HepG2 (cell line): ENCODE data around the gene SDCCAG8. TPM values are rescaled to one million over a fixed set of nuclear protein-coding genes. Genes with fewer than 3 reads are reported as not detected.

Experiments
- ATAC-seq: fragments of 200-7000 bp; cut with Tn5 transposase; 3 replicates; pipeline ENCODE4 v1.9.1; 2020; ENCODE audit warnings: mild to moderate bottlenecking, moderate library complexity
- BruUV-seq: library from RNA; stranded (reverse); fragments of 400-500 nt; replicated peaks from 2 replicates; lab custom pipeline; 2021; lab: Mats Ljungman, UMichigan
- CTCF ChIA-PET: fragments of 300-600 bp; formaldehyde crosslinking; extraction: SDS; loops from one replicate; lab custom pipeline; 2021; ENCODE audit warnings: low total read pairs, inconsistent platforms, low intra/inter-chr PET ratio; lab: Yijun Ruan, JAX
- POLR2A ChIA-PET: fragments of 350-600 bp; sonication (Branson Sonifier 250); formaldehyde crosslinking; loops from one replicate; lab custom pipeline; 2020; ENCODE audit warnings: antibody characterized with exemption, inconsistent platforms; lab: Yijun Ruan, JAX
- DNase-seq: peaks from one replicate; pipeline ENCODE4 v3.0.0-alpha.2; 2015; ENCODE audit warnings: low spot score
- FAIRE-seq: peaks from 3 replicates; lab custom pipeline; 2011; peaks lifted over from hg19 to GRCh38; lab: Jason Lieb, UNC
- H2AFZ ChIP-seq: one replicate; pipeline ENCODE4 v1.6.1; 2011; ENCODE audit warnings: low read length, inconsistent platforms
- H3K27ac ChIP-seq: fragments of 300-600 bp; 3 replicates; pipeline ENCODE4 v1.8.0; 2011; ENCODE audit warnings: mixed run types, mild to moderate bottlenecking, mixed read lengths, low read length, inconsistent platforms; ENCODE audit not compliant: insufficient read depth; ENCODE audit errors: extremely low read length
- H3K27me3 ChIP-seq, 2 experiments: fragments of 200-600 bp in 1 of 2; 2 replicates in 1 of 2; 3 replicates in 1 of 2; pipeline versions ENCODE4 v1.6.0 to v1.8.0; 2011; ENCODE audit warnings: low read length in 2 of 2, mild to moderate bottlenecking in 2 of 2, moderate library complexity in 2 of 2, inconsistent platforms in 1 of 2; ENCODE audit not compliant: insufficient read depth in 2 of 2, control insufficient read depth in 1 of 2
- H3K36me3 ChIP-seq, 2 experiments: fragments of 200-600 bp in 1 of 2; replicated peaks in 1 of 2; 2 replicates in 1 of 2; 3 replicates in 1 of 2; pipeline versions ENCODE4 v1.5.1 to v1.8.0; 2011; ENCODE audit warnings: low read length in 2 of 2, inconsistent platforms in 1 of 2; ENCODE audit not compliant: insufficient read depth in 2 of 2, control insufficient read depth in 1 of 2
- H3K4me1 ChIP-seq: 2 replicates; pipeline ENCODE4 v1.5.1; 2012; ENCODE audit warnings: low read length, inconsistent platforms; ENCODE audit not compliant: insufficient read depth
- H3K4me2 ChIP-seq: 2 replicates; pipeline ENCODE4 v1.6.0; 2011; ENCODE audit warnings: low read depth, low read length, inconsistent platforms
- H3K4me3 ChIP-seq, 3 experiments: fragments of 200-600 bp in 1 of 3; sonication (generic), shearing (Covaris generic) in 1 of 3; replicated peaks in 1 of 3; 2 replicates each; pipeline ENCODE4 v1.5.1; 2011 to 2016; ENCODE audit warnings: low read length in 3 of 3, inconsistent platforms in 2 of 3, low read depth in 2 of 3, mild to moderate bottlenecking in 2 of 3, control low read depth in 1 of 3, mixed read lengths in 1 of 3; ENCODE audit not compliant: insufficient read depth in 1 of 3
- H3K79me2 ChIP-seq: one replicate; pipeline ENCODE4 v1.6.1; 2011; ENCODE audit warnings: low read length, inconsistent platforms; ENCODE audit not compliant: insufficient read depth
- H3K9ac ChIP-seq: 2 replicates; pipeline ENCODE4 v1.6.0; 2011; ENCODE audit warnings: mild to moderate bottlenecking, low read depth, low read length, inconsistent platforms; ENCODE audit not compliant: insufficient read depth
- H3K9me3 ChIP-seq: 2 replicates; pipeline ENCODE4 v1.5.1; 2012; ENCODE audit warnings: mild to moderate bottlenecking, low read length
- H4K20me1 ChIP-seq: 2 replicates; pipeline ENCODE4 v1.6.0; 2011; ENCODE audit warnings: inconsistent platforms, mild to moderate bottlenecking, low read length, moderate library complexity; ENCODE audit not compliant: insufficient read depth
- BRCA1 ChIP-seq: sonication (generic); formaldehyde crosslinking; IDR thresholded peaks from 2 replicates; pipeline ENCODE4 v1.4.0; 2020; ENCODE audit warnings: missing genetic modification reagents
- ELF1 ChIP-seq: sonication (generic); formaldehyde crosslinking; IDR thresholded peaks from 2 replicates; pipeline ENCODE4 v1.4.0; 2020; ENCODE audit warnings: missing genetic modification reagents
- GLI4 ChIP-seq: sonication (generic); formaldehyde crosslinking; IDR thresholded peaks from 2 replicates; pipeline ENCODE4 v1.5.1; 2020; ENCODE audit warnings: missing genetic modification reagents, mild to moderate bottlenecking, moderate library complexity, borderline replicate concordance
- JDP2 ChIP-seq: sonication (generic); formaldehyde crosslinking; IDR thresholded peaks from 2 replicates; pipeline ENCODE4 v1.8.1; 2022; ENCODE audit warnings: missing genetic modification reagents, borderline replicate concordance
- KDM5B ChIP-seq: sonication (generic); formaldehyde crosslinking; IDR thresholded peaks from 2 replicates; pipeline ENCODE4 v1.4.0; 2020; ENCODE audit warnings: missing genetic modification reagents, mild to moderate bottlenecking, borderline replicate concordance
- NR2F2 ChIP-seq: IDR thresholded peaks from 2 replicates; pipeline ENCODE4 v1.6.1; 2012; ENCODE audit warnings: low read depth, inconsistent platforms, borderline replicate concordance
- POLR2AphosphoS5 ChIP-seq: IDR thresholded peaks from 2 replicates; pipeline ENCODE4 v1.6.1; 2012; ENCODE audit warnings: low read depth, low read length
- RARG ChIP-seq: sonication (generic); formaldehyde crosslinking; IDR thresholded peaks from 2 replicates; pipeline ENCODE4 v1.4.0; 2020; ENCODE audit warnings: low read depth, mild to moderate bottlenecking, missing genetic modification reagents
- SMAD1 ChIP-seq: sonication (generic); formaldehyde crosslinking; IDR thresholded peaks from 2 replicates; pipeline ENCODE4 v1.4.0; 2020; ENCODE audit warnings: missing genetic modification reagents, low read depth, mild to moderate bottlenecking, borderline replicate concordance
- SP1 ChIP-seq, 2 experiments: fragments of 450-650 bp in 1 of 2; sonication (generic) in 1 of 2; formaldehyde crosslinking in 1 of 2; IDR thresholded peaks; 2 replicates each; pipeline versions ENCODE4 v1.4.0 to v1.6.1; 2016 to 2020; ENCODE audit warnings: missing genetic modification reagents in 1 of 2
- STAT5B ChIP-seq: sonication (generic); formaldehyde crosslinking; IDR thresholded peaks from 2 replicates; pipeline ENCODE4 v1.4.0; 2020; ENCODE audit warnings: missing genetic modification reagents
- XRCC5 ChIP-seq: fragments of 200-400 bp; formaldehyde crosslinking; optimal IDR thresholded peaks from 2 replicates; pipeline ENCODE3; 2017; ENCODE audit warnings: mild to moderate bottlenecking, low read length
- ZMAT3 ChIP-seq: sonication (generic); formaldehyde crosslinking; conservative IDR thresholded peaks from 2 replicates; pipeline ENCODE4 v1.7.0; 2021; ENCODE audit warnings: missing genetic modification reagents
- ZNF143 ChIP-seq: sonication (generic); formaldehyde crosslinking; IDR thresholded peaks from 2 replicates; pipeline ENCODE4 v1.4.0; 2020; ENCODE audit warnings: missing genetic modification reagents
- ZNF205 ChIP-seq: IDR thresholded peaks from 2 replicates; pipeline ENCODE4 v1.6.1; 2018; ENCODE audit warnings: missing biosample characterization, missing genetic modification reagents
- ZNF274 ChIP-seq: sonication (generic); formaldehyde crosslinking; IDR thresholded peaks from 2 replicates; pipeline ENCODE4 v1.5.1; 2020; ENCODE audit warnings: mild to moderate bottlenecking, missing genetic modification reagents
- ZNF501 ChIP-seq: sonication (generic); formaldehyde crosslinking; IDR thresholded peaks from 2 replicates; pipeline ENCODE4 v1.5.1; 2020; ENCODE audit warnings: mild to moderate bottlenecking, moderate library complexity, missing genetic modification reagents
- ZNF749 ChIP-seq: sonication (generic); formaldehyde crosslinking; IDR thresholded peaks from 2 replicates; pipeline ENCODE4 v1.8.0; 2022; ENCODE audit warnings: mild to moderate bottlenecking, missing genetic modification reagents, moderate library complexity, borderline replicate concordance
- WGBS: methylation state at CpG from one replicate; pipeline ENCODE4 v1.1.6; 2017; ENCODE audit warnings: low lambda C conversion rate; 5-methylcytosine and 5-hydroxymethylcytosine counted together
- in situ Hi-C: cut with HindIII; loops from 2 replicates; pipeline ENCODE4 v1.10.0; 2017; ENCODE audit warnings: low pct_unique_long_range_greater_than_20kb; ENCODE audit not compliant: extremely low pct_ligation_motif_present
- intact Hi-C: fragments of 100-400 bp; cut with micrococcal nuclease; formaldehyde crosslinking; loops from one replicate; pipeline ENCODE4 v1.10.0; 2022; ENCODE audit not compliant: unreplicated experiment
- polyA plus RNA-seq, 8 experiments: library from polyadenylated mRNA; depleted of rRNA in 3 of 8; stranded (reverse) in 7 of 8; unstranded in 1 of 8; fragments of >200 nt; fragmentation: Illumina TruSeq in 4 of 8; extraction: Trizol in 4 of 8; gene quantifications; 2 replicates each; pipeline versions ENCODE4 v1.2.1 to v1.2.3, GENCODE V29; 2011 to 2016; ENCODE audit warnings: low read depth in 4 of 8, missing spikeins in 1 of 8, mixed read lengths in 1 of 8; ENCODE audit not compliant: insufficient read depth in 1 of 8
- total RNA-seq, 5 experiments: library from RNA; depleted of rRNA; stranded (reverse); fragments of >200 nt; fragmentation: Illumina TruSeq; extraction: Trizol; gene quantifications; 2 replicates each; pipeline ENCODE4 v1.2.3, GENCODE V29; 2016; ENCODE audit warnings: low read depth in 1 of 5
- TF ChIP-seq, protein P1 (sequence below): sonication (generic); formaldehyde crosslinking; IDR thresholded peaks from 2 replicates; pipeline ENCODE4 v1.8.1; 2023; ENCODE audit warnings: mild to moderate bottlenecking, inconsistent platforms, moderate library complexity, missing genetic modification reagents, borderline replicate concordance
- TF ChIP-seq, protein P2 (sequence below): sonication (generic); formaldehyde crosslinking; IDR thresholded peaks from 2 replicates; pipeline ENCODE4 v1.5.1; 2020; ENCODE audit warnings: missing genetic modification reagents, mild to moderate bottlenecking, borderline replicate concordance

SDCCAG8 gene
- total and polyA plus RNA-seq, 2 of the 13 experiments (the other 11 are each of a cell fraction or from before 2014, with no cell fraction given): 9.5 to 13.4 TPM

DNA sequence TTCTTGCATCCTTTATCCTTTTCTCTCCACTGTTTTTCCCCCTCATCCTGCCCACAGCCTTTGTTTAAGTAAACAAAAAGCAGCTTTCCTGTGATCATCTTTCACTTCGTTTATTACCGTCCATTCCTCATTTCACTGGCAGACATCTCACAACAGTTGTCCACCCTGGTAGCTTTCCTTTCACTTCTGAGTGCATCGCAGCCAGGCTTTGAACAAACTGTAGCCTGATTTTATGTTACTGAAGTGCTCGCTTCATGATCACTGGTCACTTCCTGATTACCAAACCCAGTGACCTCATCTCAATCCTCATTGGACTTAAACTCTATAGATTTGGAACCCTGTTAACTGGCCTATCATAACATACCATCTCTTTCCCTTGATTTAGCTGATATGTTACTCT, 67.7 kb downstream of the SDCCAG8 start:
- FAIRE-seq (no peak), ATAC-seq (no peak), DNase-seq (no peak)
- no peaks in the 10 kb centered on the region for H3K36me3 ChIP-seq
- intact Hi-C loops: no loop called here
- ChIA-PET POLR2A (no interaction called here), CTCF (no interaction called here)
- H3K27me3 ChIP-seq: no peaks in the 10 kb centered on the region
- no peak overlapping the region for H3K4me3 ChIP-seq
- WGBS: 91% methylated on average over 4 of the region's 4 CpGs
- BruUV-seq: no TSS peak
- H4K20me1 ChIP-seq: no peaks in the 10 kb centered on the region
- no peak overlapping the region for H3K27ac ChIP-seq
- H3K4me1 ChIP-seq: no peaks in the 10 kb centered on the region
- no peaks in the 10 kb centered on the region for H3K9me3 ChIP-seq
- H2AFZ ChIP-seq: no peak overlapping the region
- TF ChIP-seq NR2F2: no peak
- TF ChIP-seq ELF1 (CRISPR knock-in tag): no peak
- TF ChIP-seq SMAD1 (CRISPR knock-in tag): no peak
- TF ChIP-seq, protein P1, sequence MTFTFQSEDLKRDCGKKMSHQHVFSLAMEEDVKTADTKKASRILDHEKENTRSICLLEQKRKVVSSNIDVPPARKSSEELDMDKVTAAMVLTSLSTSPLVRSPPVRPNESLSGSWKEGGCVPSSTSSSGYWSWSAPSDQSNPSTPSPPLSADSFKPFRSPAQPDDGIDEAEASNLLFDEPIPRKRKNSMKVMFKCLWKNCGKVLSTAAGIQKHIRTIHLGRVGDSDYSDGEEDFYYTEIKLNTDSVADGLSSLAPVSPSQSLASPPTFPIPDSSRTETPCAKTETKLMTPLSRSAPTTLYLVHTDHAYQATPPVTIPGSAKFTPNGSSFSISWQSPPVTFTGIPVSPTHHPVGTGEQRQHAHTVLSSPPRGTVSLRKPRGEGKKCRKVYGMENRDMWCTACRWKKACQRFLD (CRISPR knock-in tag): no peak
- no peak for TF ChIP-seq POLR2AphosphoS5
- no peak for TF ChIP-seq SP1 (IDR thresholded peaks at IDR 0.05)
- no peak for TF ChIP-seq SP1 (CRISPR knock-in tag; IDR thresholded peaks at IDR 0.05)
- TF ChIP-seq ZMAT3: no peak
- no peak for TF ChIP-seq KDM5B (CRISPR knock-in tag)
- TF ChIP-seq STAT5B (CRISPR knock-in tag): no peak
- no peak for TF ChIP-seq ZNF501 (CRISPR knock-in tag)
- TF ChIP-seq BRCA1 (CRISPR knock-in tag): no peak
- TF ChIP-seq ZNF274 (CRISPR knock-in tag): no peak
- TF ChIP-seq XRCC5: no peak
- no peak for TF ChIP-seq JDP2 (CRISPR knock-in tag)
- TF ChIP-seq GLI4: no peak
- TF ChIP-seq ZNF749: no peak
- TF ChIP-seq, protein P2, sequence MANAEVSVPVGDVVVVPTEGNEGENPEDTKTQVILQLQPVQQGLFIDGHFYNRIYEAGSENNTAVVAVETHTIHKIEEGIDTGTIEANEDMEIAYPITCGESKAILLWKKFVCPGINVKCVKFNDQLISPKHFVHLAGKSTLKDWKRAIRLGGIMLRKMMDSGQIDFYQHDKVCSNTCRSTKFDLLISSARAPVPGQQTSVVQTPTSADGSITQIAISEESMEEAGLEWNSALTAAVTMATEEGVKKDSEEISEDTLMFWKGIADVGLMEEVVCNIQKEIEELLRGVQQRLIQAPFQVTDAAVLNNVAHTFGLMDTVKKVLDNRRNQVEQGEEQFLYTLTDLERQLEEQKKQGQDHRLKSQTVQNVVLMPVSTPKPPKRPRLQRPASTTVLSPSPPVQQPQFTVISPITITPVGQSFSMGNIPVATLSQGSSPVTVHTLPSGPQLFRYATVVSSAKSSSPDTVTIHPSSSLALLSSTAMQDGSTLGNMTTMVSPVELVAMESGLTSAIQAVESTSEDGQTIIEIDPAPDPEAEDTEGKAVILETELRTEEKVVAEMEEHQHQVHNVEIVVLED (CRISPR knock-in tag): no peak
- TF ChIP-seq RARG: no peak
- no peak for TF ChIP-seq ZNF143 (CRISPR knock-in tag)
- TF ChIP-seq ZNF205 (CRISPR knock-in tag): no peak
- no peak overlapping the region for H3K4me2 ChIP-seq
- no peak overlapping the region for H3K9ac ChIP-seq
- H3K79me2 ChIP-seq: no peaks in the 10 kb centered on the region
- in situ Hi-C loops: loop anchor here (25.0 kb wide), 2 partner anchors 486 to 661 kb away; no protein-coding TSS in a partner anchor
